K562 (cell line): ENCODE measurements around the gene ARHGAP10. TPM values are rescaled to one million over a fixed set of nuclear protein-coding genes. Genes with fewer than 3 reads are reported as not detected.

Source experiments
- ATAC-seq: fragments of 200-7000 bp; cut with Tn5 transposase; 3 replicates; pipeline ENCODE4 v1.9.1; 2020; ENCODE audit warnings: moderate library complexity
- BruUV-seq: library from RNA; stranded (reverse); fragments of 400-500 nt; replicated peaks from 2 replicates; lab custom pipeline; 2021; lab: Mats Ljungman, UMichigan
- CTCF ChIA-PET: fragments of 300-600 bp; formaldehyde crosslinking; extraction: SDS; loops from one replicate; lab custom pipeline; 2021; ENCODE audit warnings: low intra/inter-chr PET ratio; lab: Yijun Ruan, JAX
- POLR2A ChIA-PET: fragments of 300-600, 350-650 bp; sonication (Branson Sonifier 250); formaldehyde crosslinking; extraction: SDS; loops from one replicate; lab custom pipeline; 2021; ENCODE audit warnings: antibody characterized with exemption, inconsistent platforms; lab: Yijun Ruan, JAX
- DNase-seq, 4 experiments: peaks; one replicate each; pipeline versions ENCODE4 v3.0.0 to v3.0.0-alpha.2; 2011 to 2018; ENCODE audit warnings: low spot score in 3 of 4, mixed read lengths in 3 of 4; ENCODE audit errors: extremely low read depth in 1 of 4
- FAIRE-seq: peaks from 2 replicates; lab custom pipeline; 2011; peaks lifted over from hg19 to GRCh38; lab: Jason Lieb, UNC
- H2AFZ ChIP-seq: 2 replicates; pipeline ENCODE4 v1.6.0; 2011; ENCODE audit warnings: low read depth, low read length, control low read depth, inconsistent platforms
- H3K27ac ChIP-seq: fragments of 200-600 bp; 3 replicates; pipeline ENCODE4 v1.8.0; 2011; ENCODE audit warnings: low read depth, mild to moderate bottlenecking, control low read depth, inconsistent platforms, low read length, moderate library complexity, mixed read lengths; ENCODE audit errors: extremely low read depth
- H3K27me3 ChIP-seq, 2 experiments: fragments of 300-600 bp in 1 of 2; 2 replicates in 1 of 2; 3 replicates in 1 of 2; pipeline versions ENCODE4 v1.6.0 to v1.8.0; 2011; ENCODE audit warnings: inconsistent platforms in 2 of 2, low read length in 2 of 2, mild to moderate bottlenecking in 1 of 2, mixed read lengths in 1 of 2, moderate library complexity in 1 of 2; ENCODE audit not compliant: control insufficient read depth in 2 of 2, insufficient read depth in 2 of 2
- H3K36me3 ChIP-seq: fragments of 300-600 bp; 3 replicates; pipeline ENCODE4 v1.8.0; 2011; ENCODE audit warnings: mild to moderate bottlenecking, low read length, inconsistent platforms; ENCODE audit not compliant: control insufficient read depth, insufficient read depth
- H3K4me1 ChIP-seq, 2 experiments: fragments of 200-600 bp in 1 of 2; replicated peaks in 1 of 2; 2 replicates in 1 of 2; 3 replicates in 1 of 2; pipeline versions ENCODE4 v1.5.1 to v1.8.0; 2011; ENCODE audit warnings: inconsistent platforms in 2 of 2, low read length in 2 of 2, mild to moderate bottlenecking in 1 of 2, mixed read lengths in 1 of 2, moderate library complexity in 1 of 2; ENCODE audit not compliant: control insufficient read depth in 2 of 2, insufficient read depth in 2 of 2
- H3K4me2 ChIP-seq: 2 replicates; pipeline ENCODE4 v1.6.1; 2011; ENCODE audit warnings: low read length, control low read depth, inconsistent platforms, mixed read lengths; ENCODE audit not compliant: insufficient read depth
- H3K4me3 ChIP-seq: fragments of 200-600 bp; sonication (generic), shearing (Covaris generic); 2 replicates; pipeline ENCODE4 v1.5.1; 2016; ENCODE audit warnings: control low read depth, inconsistent platforms
- H3K79me2 ChIP-seq: fragments of 200-600 bp; 3 replicates; pipeline ENCODE4 v1.8.0; 2011; ENCODE audit warnings: low read length, inconsistent platforms; ENCODE audit not compliant: control insufficient read depth, insufficient read depth
- H3K9ac ChIP-seq, 2 experiments: 2 replicates each; pipeline versions ENCODE4 v1.6.0 to v1.6.1; 2011; ENCODE audit warnings: low read depth in 2 of 2, low read length in 2 of 2, control low read depth in 1 of 2, inconsistent platforms in 1 of 2, mild to moderate bottlenecking in 1 of 2, mixed read lengths in 1 of 2; ENCODE audit not compliant: insufficient read depth in 1 of 2
- H3K9me1 ChIP-seq: one replicate; pipeline ENCODE4 v1.6.0; 2011; ENCODE audit warnings: inconsistent platforms, mild to moderate bottlenecking, low read length, moderate library complexity; ENCODE audit not compliant: control insufficient read depth, insufficient read depth
- H3K9me3 ChIP-seq: replicated peaks from 2 replicates; pipeline ENCODE4 v1.5.1; 2011; ENCODE audit warnings: low read depth, low read length, inconsistent platforms; ENCODE audit not compliant: control insufficient read depth, insufficient read depth
- H4K20me1 ChIP-seq: replicated peaks from 2 replicates; pipeline ENCODE4 v1.6.1; 2011; ENCODE audit warnings: low read length, inconsistent platforms, mixed read lengths; ENCODE audit not compliant: control insufficient read depth, insufficient read depth
- BCL6 ChIP-seq: fragments of 250-450 bp; sonication (Bioruptor Pico); IDR thresholded peaks from 2 replicates; pipeline ENCODE4 v1.4.0; 2020
- C11orf30 ChIP-seq: fragments of 450-650 bp; IDR thresholded peaks from 2 replicates; pipeline ENCODE4 v1.6.1; 2016; ENCODE audit warnings: low read depth, mild to moderate bottlenecking
- RBBP5 ChIP-seq: fragments of 200-600 bp; sonication (generic); IDR thresholded peaks from 2 replicates; pipeline ENCODE4 v1.6.1; 2012; ENCODE audit warnings: borderline replicate concordance, mild to moderate bottlenecking, low read length, control low read depth, inconsistent platforms; ENCODE audit not compliant: insufficient read depth, poor library complexity, severe bottlenecking
- ZNF140 ChIP-seq: fragments of 250-450 bp; sonication (Bioruptor Pico); IDR thresholded peaks from 2 replicates; pipeline ENCODE4 v1.8.0; 2021; ENCODE audit warnings: moderate library complexity, mild to moderate bottlenecking, inconsistent platforms
- whole genome bisulfite sequencing: fragments of 100-300 bp; shearing (Covaris generic); methylation state at CpG from one replicate; pipeline ENCODE4 v1.1.6; 2016; ENCODE audit warnings: low coverage, mixed read lengths; ENCODE audit not compliant: insufficient coverage; ENCODE audit errors: missing lambda C conversion rate; 5-methylcytosine and 5-hydroxymethylcytosine counted together
- in situ Hi-C: fragments of 300-500 bp; cut with MboI; formaldehyde crosslinking; loops from 4 replicates; pipeline ENCODE4 v1.15.0; 2018; ENCODE audit warnings: inconsistent platforms, mixed read lengths
- intact Hi-C: fragments of 100-400 bp; cut with micrococcal nuclease; formaldehyde crosslinking; loops from 2 replicates; pipeline ENCODE4 v1.14.2; 2022
- polyA plus RNA-seq, 8 experiments: library from polyadenylated mRNA; depleted of rRNA in 4 of 8; stranded (reverse) in 5 of 8; unstranded in 3 of 8; fragments of >200 nt; fragmentation: Nextera tagmentation in 2 of 8; fragmentation: Illumina TruSeq in 1 of 8; extraction: Ambion mirVana in 2 of 8; extraction: Trizol in 1 of 8; gene quantifications; 2 replicates each; pipeline versions ENCODE4 v1.2.1 to v1.2.3, GENCODE V29; 2011 to 2014; ENCODE audit warnings: inconsistent platforms in 1 of 8, missing spikeins in 1 of 8
- total RNA-seq, 7 experiments: library from RNA; depleted of rRNA in 6 of 7; stranded (reverse); fragments of >200 nt in 6 of 7; fragmentation: Illumina TruSeq in 2 of 7; extraction: Trizol in 2 of 7; gene quantifications; 2 replicates each; pipeline versions ENCODE4 v1.2.1 to v1.2.3, GENCODE V29; 2011 to 2021; ENCODE audit warnings: low replicate concordance in 1 of 7
- TF ChIP-seq, protein P1 (sequence below), 2 experiments: IDR thresholded peaks; 2 replicates each; pipeline ENCODE4 v1.6.1; 2012; ENCODE audit warnings: improper control_type of control experiment in 2 of 2, low read depth in 2 of 2, low read length in 2 of 2, borderline replicate concordance in 1 of 2
- TF ChIP-seq, protein P2 (sequence below): sonication (generic); formaldehyde crosslinking; IDR thresholded peaks from 2 replicates; pipeline ENCODE4 v1.8.0; 2022; ENCODE audit warnings: mild to moderate bottlenecking, missing genetic modification reagents
- TF ChIP-seq, protein P3 (sequence below): fragments of 250-450 bp; sonication (Bioruptor Pico); IDR thresholded peaks from 2 replicates; pipeline ENCODE4 v1.4.0; 2020; ENCODE audit warnings: mild to moderate bottlenecking, moderate library complexity

Gene ARHGAP10
- total and polyA plus RNA-seq, 9 of the 15 experiments (the other 6 are each of a cell fraction or from before 2014, with no cell fraction given) = 0.03 to 0.22 (median 0.06) TPM; not detected in 3

DNA sequence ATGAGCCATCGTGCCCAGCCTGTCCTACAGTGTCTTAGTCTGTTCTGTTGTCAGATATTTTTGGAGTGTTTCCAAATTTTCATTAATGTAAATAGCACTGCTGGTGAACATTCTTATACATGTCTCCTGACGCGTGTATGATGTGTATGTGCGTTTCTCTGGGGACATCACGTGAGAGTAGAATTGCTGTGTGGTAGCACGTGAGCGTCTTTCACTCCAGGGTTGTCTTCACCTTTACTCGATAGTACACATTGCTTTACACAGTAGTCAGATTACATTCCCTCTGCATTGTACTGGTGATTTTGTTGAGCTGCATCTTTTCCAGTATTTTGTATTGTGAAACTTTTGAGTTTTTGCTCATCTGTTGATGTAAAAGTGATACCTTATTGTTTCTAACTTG is 60.0 kb downstream of the ARHGAP10 start:
- FAIRE-seq (no peak), DNase-seq (no peak), ATAC-seq (no peak)
- in situ Hi-C loops = no loop called here
- no peaks in the 10 kb centered on the region for H3K79me2 ChIP-seq
- H4K20me1 ChIP-seq = no peaks in the 10 kb centered on the region; the same call in 1 of the 2 replicates
- no peaks in the 10 kb centered on the region for H3K4me1 ChIP-seq
- 4% methylated on average over 7 of the region's 8 CpGs for WGBS
- intact Hi-C loops = no loop called here
- no peak overlapping the region for H3K9ac ChIP-seq
- H2AFZ ChIP-seq = no peak overlapping the region
- no TSS peak for BruUV-seq
- H3K36me3 ChIP-seq = no peaks in the 10 kb centered on the region
- peaks cover 2 to 6% of the 10 kb centered on the region in 2 experiments; a peak in 3 of 5 replicates for H3K27me3 ChIP-seq
- ChIA-PET POLR2A (no interaction called here), CTCF (no interaction called here)
- no peaks in the 10 kb centered on the region for H3K9me3 ChIP-seq
- no peaks in the 10 kb centered on the region for H3K9me1 ChIP-seq
- no peak overlapping the region for H3K4me2 ChIP-seq
- H3K27ac ChIP-seq = no peak overlapping the region
- no peak overlapping the region for H3K4me3 ChIP-seq
- TF ChIP-seq ZNF140 (CRISPR knock-in tag) (no peak), RBBP5 (no peak), BCL6 (CRISPR knock-in tag) (no peak)

GRCh38 chr4:147793569-147794313 is 61.9 kb downstream of the ARHGAP10 start:
- Histone ChIP-seq H3K9me1 (no peaks in the 10 kb centered on the region), H3K79me2 (no peaks in the 10 kb centered on the region), H2AFZ (no peak overlapping the region), H3K9me3 (no peaks in the 10 kb centered on the region), H3K4me1 (no peaks in the 10 kb centered on the region), H3K27ac (no peak overlapping the region), H3K27me3 (peaks cover 0 to 2% of the 10 kb centered on the region in 2 experiments; a peak in 2 of 5 replicates), H3K4me2 (no peak overlapping the region), H3K36me3 (no peaks in the 10 kb centered on the region), H3K9ac (no peak overlapping the region), H3K4me3 (no peak overlapping the region), H4K20me1 (no peaks in the 10 kb centered on the region; the same call in 1 of the 2 replicates)
- ChIA-PET CTCF (no interaction called here), POLR2A (no interaction called here)
- no peak for ATAC-seq
- no peak for FAIRE-seq
- 2% methylated on average over 8 of the region's 8 CpGs for WGBS
- no TSS peak for BruUV-seq
- in situ Hi-C loops (no loop called here), intact Hi-C loops (no loop called here)
- no peak for DNase-seq
- TF ChIP-seq, protein P1, sequence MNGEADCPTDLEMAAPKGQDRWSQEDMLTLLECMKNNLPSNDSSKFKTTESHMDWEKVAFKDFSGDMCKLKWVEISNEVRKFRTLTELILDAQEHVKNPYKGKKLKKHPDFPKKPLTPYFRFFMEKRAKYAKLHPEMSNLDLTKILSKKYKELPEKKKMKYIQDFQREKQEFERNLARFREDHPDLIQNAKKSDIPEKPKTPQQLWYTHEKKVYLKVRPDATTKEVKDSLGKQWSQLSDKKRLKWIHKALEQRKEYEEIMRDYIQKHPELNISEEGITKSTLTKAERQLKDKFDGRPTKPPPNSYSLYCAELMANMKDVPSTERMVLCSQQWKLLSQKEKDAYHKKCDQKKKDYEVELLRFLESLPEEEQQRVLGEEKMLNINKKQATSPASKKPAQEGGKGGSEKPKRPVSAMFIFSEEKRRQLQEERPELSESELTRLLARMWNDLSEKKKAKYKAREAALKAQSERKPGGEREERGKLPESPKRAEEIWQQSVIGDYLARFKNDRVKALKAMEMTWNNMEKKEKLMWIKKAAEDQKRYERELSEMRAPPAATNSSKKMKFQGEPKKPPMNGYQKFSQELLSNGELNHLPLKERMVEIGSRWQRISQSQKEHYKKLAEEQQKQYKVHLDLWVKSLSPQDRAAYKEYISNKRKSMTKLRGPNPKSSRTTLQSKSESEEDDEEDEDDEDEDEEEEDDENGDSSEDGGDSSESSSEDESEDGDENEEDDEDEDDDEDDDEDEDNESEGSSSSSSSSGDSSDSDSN (IDR thresholded peaks at IDR 0.05; ENCODE audit: borderline replicate concordance in 1 of 2, low read depth in 2 of 2, low read length in 2 of 2) = no peak
- TF ChIP-seq, protein P2, sequence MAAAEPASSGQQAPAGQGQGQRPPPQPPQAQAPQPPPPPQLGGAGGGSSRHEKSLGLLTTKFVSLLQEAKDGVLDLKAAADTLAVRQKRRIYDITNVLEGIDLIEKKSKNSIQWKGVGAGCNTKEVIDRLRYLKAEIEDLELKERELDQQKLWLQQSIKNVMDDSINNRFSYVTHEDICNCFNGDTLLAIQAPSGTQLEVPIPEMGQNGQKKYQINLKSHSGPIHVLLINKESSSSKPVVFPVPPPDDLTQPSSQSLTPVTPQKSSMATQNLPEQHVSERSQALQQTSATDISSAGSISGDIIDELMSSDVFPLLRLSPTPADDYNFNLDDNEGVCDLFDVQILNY (CRISPR knock-in tag) = no peak
- TF ChIP-seq C11orf30 = no peak
- TF ChIP-seq, protein P3, sequence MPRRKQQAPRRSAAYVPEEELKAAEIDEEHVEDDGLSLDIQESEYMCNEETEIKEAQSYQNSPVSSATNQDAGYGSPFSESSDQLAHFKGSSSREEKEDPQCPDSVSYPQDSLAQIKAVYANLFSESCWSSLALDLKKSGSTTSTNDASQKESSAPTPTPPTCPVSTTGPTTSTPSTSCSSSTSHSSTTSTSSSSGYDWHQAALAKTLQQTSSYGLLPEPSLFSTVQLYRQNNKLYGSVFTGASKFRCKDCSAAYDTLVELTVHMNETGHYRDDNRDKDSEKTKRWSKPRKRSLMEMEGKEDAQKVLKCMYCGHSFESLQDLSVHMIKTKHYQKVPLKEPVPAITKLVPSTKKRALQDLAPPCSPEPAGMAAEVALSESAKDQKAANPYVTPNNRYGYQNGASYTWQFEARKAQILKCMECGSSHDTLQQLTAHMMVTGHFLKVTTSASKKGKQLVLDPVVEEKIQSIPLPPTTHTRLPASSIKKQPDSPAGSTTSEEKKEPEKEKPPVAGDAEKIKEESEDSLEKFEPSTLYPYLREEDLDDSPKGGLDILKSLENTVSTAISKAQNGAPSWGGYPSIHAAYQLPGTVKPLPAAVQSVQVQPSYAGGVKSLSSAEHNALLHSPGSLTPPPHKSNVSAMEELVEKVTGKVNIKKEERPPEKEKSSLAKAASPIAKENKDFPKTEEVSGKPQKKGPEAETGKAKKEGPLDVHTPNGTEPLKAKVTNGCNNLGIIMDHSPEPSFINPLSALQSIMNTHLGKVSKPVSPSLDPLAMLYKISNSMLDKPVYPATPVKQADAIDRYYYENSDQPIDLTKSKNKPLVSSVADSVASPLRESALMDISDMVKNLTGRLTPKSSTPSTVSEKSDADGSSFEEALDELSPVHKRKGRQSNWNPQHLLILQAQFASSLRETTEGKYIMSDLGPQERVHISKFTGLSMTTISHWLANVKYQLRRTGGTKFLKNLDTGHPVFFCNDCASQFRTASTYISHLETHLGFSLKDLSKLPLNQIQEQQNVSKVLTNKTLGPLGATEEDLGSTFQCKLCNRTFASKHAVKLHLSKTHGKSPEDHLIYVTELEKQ = no peak
